Endometrial microvascular endothelial cells (primary cell): ENCODE measurements around the gene C2orf42. TPM values are rescaled to one million over a fixed set of nuclear protein-coding genes. Genes with fewer than 3 reads are reported as not detected.
"Not testable (repeated sequence)": the region's sequence is repeated elsewhere in the genome, so short reads cannot be mapped to it uniquely, and the experiment has no call there.

Source experiments
- in situ Hi-C: cut with HindIII; loops from 2 replicates; pipeline ENCODE4 v1.10.0; 2017; ENCODE audit warnings: low sequenced_read_pairs, low pct_unique_long_range_greater_than_20kb; ENCODE audit errors: inconsistent ontology term
- total RNA-seq: library from RNA; depleted of rRNA; stranded (reverse); fragments of >200 nt; gene quantifications from one replicate; pipeline ENCODE4 v1.2.3, GENCODE V29; 2015; ENCODE audit errors: inconsistent ontology term

The C2orf42 gene
- total RNA-seq, result 13.1 TPM

DNA sequence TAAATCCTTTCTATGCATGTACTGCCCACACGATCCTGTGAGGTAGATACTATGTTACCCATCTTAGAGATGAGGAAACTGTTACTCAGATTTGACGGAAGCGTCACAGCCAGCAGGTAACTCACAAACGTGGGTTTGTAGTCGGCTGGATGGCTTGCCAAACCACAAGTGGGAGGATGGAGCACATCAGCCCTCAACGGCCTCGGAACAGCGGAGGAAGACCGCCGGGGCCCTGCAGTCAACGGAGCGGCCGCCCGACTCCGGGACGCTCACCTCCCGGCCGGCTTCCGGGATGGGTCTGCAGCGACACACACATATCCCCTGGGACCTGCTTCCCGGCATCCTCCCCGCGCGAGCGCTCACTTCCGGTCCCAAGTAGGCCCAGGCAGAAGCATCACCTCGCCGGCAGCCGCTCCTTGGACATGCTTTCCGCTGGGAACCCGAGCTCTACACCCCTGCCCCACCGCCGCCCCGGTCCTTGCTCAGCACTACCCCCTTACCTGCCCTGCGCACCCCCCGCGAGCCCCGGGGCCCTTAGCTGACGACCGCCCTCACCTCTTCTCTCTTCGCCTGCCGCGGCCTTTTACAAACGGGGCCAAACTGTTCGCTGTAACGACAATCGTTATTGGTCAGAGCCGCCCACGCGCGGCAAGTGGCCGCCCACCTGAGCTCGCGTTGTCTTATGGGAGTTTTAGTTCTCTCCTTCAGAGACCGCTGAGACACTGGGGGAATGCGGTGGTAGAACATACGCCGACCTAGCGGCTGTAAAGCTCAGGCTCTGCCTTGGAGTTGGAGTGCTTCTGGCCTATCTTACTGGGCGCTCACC, at the start of gene C2orf42:
Gene C2orf42 (minus strand): TSS at position 602 of the 826 bp plus-strand sequence. CDS start 9,034 bp downstream, outside the sequence.
- in situ Hi-C loops, result no loop called here

- in situ Hi-C loops, result no loop called here
Measured at GRCh38 chr2:70240599-70240998, 49.8 kb upstream of the C2orf42 start.

GRCh38 chr2:70233926-70234325, 43.1 kb upstream of the C2orf42 start:
- in situ Hi-C loops, result no loop called here

DNA sequence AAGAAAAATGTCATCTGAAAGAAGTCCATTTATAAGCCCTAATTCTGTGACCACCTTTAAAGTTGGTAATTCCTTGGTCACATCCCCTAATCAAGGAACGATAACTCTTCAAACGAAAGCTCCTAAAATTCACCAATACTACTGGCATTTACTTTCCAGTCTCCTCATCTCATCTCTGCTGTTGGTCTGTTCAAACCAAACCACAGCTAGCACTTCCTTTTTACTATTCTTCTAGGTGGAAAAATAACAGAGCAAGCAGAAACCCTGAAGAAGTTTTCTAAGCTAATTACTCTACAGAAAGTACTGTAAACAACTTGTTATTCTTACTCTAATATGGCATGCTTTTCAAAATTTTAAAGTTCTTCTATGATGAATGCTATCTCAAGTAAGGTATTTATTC, 36.0 kb upstream of the C2orf42 start:
- in situ Hi-C loops, result no loop called here

DNA sequence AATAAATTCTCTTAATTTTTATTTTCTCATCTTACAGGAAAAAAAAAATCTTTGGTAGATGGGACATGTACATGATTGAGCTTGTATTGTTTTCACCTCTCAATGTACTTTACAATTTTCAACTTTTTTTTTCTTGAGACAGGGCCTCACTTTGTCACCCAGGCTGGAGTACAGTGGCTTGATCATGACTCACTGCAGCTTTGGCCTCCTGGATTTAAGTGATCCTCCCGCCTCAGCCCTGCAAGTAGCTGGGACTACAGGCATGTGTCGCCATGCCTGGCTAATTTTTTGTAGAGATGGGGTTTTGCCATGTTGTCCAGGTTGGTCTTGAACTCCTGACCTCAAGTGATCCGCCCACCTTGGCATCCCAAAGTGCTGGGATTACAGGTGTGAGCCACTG, 32.5 kb upstream of the C2orf42 start:
- in situ Hi-C loops, result not testable (repeated sequence)

GRCh38 chr2:70214953-70215549, 24.2 kb upstream of the C2orf42 start:
- in situ Hi-C loops, result no loop called here

GRCh38 chr2:70214365-70214764, 23.5 kb upstream of the C2orf42 start:
- in situ Hi-C loops, result no loop called here

DNA sequence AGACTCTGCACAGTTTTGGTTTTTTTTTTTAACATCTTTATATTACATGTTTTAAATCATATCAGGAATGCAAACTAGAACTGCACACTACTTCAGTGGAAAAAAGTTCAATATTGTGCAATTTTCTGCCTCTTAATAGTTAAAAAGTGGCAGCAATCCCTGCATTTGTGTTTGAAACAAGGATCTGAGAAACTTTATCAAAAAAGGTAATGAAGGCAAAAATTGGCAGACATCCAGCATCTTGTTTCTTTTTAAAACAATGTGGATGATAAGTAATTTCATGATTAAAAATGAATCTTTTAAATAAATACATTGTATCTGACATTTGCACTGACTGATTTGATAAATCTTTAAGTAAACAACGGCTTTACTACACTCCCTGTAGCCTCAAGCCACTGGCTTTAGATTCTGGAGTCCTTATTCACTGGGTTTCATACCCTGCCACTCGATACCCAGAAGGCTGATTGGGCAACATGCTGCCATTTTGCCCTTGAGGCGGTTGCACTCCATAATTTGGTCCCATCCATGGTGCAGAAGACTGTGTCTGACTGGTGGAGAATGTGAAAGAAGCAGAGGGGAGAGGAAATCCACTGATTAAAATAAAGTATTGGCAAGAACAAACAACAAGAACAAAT, 21.6 kb upstream of the C2orf42 start:
- in situ Hi-C loops, result no loop called here

DNA sequence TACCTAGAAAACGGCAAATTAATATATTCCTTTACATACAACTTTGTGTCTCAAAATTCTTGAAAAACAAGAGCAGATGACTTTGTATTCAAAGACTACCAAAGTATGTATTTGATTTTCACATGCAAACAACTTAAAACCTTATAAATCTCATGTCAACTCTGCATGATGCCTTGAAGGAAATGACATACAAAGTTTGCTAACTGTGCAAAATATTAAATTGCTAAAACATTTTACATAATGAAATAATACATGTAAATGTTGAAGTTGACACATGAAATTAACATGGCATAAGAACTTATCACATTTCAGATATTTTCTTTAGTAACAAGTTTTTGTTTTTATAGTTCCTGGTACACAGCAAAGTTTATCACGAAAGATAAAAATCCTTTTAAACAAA, 20.8 kb upstream of the C2orf42 start:
- in situ Hi-C loops, result no loop called here

- in situ Hi-C loops, result no loop called here
Measured at GRCh38 chr2:70204452-70204851, 13.6 kb upstream of the C2orf42 start.

GRCh38 chr2:70203086-70203485, 12.3 kb upstream of the C2orf42 start:
- in situ Hi-C loops, result no loop called here

DNA sequence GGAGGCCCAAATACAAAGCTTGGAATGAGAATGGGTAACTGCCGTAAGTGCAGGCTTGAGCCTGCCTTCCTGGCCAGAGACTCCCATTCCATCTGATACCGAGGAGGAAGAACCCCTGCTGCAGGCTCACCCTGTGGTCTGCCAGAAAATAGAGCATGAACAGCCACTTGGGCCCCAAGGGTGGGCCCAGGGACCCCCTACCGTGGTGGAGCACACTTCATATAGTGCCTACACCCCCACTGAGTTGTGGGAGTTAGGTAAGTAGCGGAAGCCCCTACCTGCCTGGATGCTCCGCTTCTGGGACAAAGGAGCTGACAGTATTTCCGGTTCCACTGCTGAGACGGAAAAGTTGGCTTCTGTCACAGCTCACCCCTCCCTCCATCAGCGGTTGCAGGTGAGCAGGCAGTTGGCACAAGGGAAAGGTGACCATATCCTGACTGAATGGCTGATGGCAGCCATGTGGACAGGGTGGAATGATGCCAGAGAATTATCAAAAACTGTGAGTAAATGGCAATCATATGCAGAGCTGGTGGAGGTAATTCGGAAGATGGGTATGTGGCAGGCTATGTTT, 11.5 kb upstream of the C2orf42 start:
- in situ Hi-C loops, result no loop called here

DNA sequence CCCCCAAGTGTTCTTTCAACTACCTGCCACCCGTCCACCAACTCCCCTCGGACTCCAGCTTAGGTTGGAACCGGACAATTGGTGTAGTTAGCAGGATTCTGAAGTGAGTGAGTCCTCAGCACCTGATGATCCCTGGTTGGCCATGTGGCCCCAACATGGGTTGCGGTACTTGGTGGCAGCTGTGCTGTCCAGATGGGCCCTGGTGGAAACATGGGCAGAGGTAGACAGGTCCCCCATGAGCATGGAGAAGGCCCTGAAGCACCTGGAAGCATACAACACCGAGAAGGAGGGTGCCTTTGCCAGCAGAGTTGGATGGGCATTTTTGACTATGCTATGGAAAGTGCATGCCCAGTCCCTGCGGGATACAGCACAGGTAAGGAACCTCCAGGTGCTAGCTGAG, 11.0 kb upstream of the C2orf42 start:
- in situ Hi-C loops, result no loop called here

DNA sequence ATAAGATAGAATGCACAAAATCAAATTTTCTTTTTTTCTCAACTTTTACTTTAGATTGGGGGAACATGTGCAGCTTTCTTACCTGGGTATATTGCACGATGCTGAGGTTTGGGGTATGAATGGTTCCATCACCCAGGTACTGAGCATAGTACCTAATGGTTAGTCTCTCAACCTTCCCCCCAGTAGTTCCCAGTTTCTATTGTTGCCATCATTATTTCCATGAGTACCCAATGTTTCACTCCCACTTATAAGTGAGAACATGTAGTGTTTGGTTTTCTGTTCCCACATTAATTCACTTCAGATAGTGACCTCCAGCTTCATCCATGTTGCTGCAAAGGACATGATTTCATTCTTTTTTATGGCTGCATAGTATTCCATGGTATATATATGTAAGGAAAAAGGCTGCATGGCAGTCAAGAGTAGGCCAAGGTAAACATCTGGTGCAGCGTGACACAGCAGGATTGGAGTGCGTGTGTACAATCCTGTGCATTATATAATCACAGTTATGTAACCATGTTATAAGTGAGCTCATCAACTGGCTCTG, 10.5 kb upstream of the C2orf42 start:
- in situ Hi-C loops, result no loop called here

DNA sequence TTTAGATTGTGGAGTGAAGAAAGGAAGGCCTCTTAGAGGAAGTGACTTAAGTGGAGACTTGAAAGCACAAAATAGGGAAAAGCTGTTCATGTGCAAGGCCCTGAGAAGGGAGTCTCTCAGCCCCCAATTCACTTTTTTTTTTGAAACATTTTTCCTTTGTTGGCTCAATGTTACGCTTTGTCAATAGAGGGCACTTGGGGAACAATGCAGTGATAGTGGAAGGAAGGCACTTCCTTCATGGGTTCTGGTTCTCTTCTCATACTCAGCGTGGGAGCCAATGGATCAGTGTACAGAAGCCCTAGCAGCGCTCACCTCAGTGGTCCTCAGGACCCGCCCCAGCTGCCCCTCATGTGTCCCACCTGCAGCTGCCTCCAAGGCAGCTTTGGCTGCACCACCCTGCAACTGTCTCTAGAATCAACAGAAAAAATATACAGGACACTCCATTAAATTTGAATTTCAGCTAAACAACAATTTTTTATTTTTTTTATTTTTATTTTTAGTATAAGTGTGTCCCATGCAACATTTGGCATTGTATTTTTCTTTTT, 8.6 kb upstream of the C2orf42 start:
- in situ Hi-C loops, result no loop called here

DNA sequence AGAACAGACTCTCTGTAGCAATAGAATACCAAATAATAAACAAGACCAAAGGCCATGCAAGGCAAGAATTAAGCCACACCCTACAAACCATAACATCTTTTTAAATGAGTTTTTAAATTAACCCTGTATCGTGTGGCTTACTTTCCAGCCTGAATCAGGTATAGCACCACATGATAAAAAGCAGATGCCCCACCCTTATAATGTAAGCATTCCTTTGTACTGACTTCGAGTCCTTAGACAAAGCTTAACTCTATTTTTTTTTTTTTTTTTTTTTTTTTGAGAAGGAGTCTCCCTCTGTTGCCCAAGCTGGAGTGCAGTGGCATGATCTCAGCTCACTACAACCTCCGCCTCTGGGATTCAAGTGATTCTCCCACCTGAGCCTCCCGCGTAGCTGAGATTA, 1.7 kb upstream of the C2orf42 start:
- in situ Hi-C loops, result no loop called here

- in situ Hi-C loops, result no loop called here
Measured at GRCh38 chr2:70191244-70191735, 471 bp upstream of the C2orf42 start.

- in situ Hi-C loops, result no loop called here
Measured at GRCh38 chr2:70188460-70188859, 2.4 kb downstream of the C2orf42 start.

- in situ Hi-C loops, result not testable (repeated sequence)
Measured at GRCh38 chr2:70187170-70187569, 3.6 kb downstream of the C2orf42 start.
